ENCODE results near the gene TBC1D22A.
"Not testable (repeated sequence)": the region's sequence is repeated elsewhere in the genome, so short reads cannot be mapped to it uniquely, and the experiment has no call there.

The TBC1D22A gene

GRCh38 chr22:46774253-46774979, 12.0 kb downstream of the TBC1D22A start:
- DNase-seq (ENCODE audit: low read depth in 2 of 2): no peak

- DNase-seq (ENCODE audit: low read depth in 2 of 2): no peak
Measured at GRCh38 chr22:46774980-46775849, 12.8 kb downstream of the TBC1D22A start.

- DNase-seq (ENCODE audit: low read depth in 2 of 2): no peak
Measured at GRCh38 chr22:46775850-46776826, 13.7 kb downstream of the TBC1D22A start.

- DNase-seq (ENCODE audit: low read depth in 2 of 2): no peak
Measured at GRCh38 chr22:46776876-46777608, 14.6 kb downstream of the TBC1D22A start.

- DNase-seq (ENCODE audit: low read depth in 2 of 2): no peak
Measured at GRCh38 chr22:46777609-46777970, 15.1 kb downstream of the TBC1D22A start.

GRCh38 chr22:46779023-46779422, 16.6 kb downstream of the TBC1D22A start:
- DNase-seq (ENCODE audit: low read depth in 2 of 2): no peak

- DNase-seq (ENCODE audit: low read depth in 2 of 2): no peak
Measured at GRCh38 chr22:46779651-46780050, 17.2 kb downstream of the TBC1D22A start.

- DNase-seq (ENCODE audit: low read depth in 2 of 2): no peak
Measured at GRCh38 chr22:46780453-46780852, 18.0 kb downstream of the TBC1D22A start.

GRCh38 chr22:46781291-46781690, 18.8 kb downstream of the TBC1D22A start:
- DNase-seq (ENCODE audit: low read depth in 2 of 2): no peak

GRCh38 chr22:46782200-46782599, 19.8 kb downstream of the TBC1D22A start:
- not testable (repeated sequence) for DNase-seq (ENCODE audit: low read depth in 2 of 2)

GRCh38 chr22:46783721-46784120, 21.3 kb downstream of the TBC1D22A start:
- no peak for DNase-seq (ENCODE audit: low read depth in 2 of 2)

GRCh38 chr22:46788441-46789172, 26.2 kb downstream of the TBC1D22A start:
- no peak for DNase-seq (ENCODE audit: low read depth in 2 of 2)

- DNase-seq (ENCODE audit: low read depth in 2 of 2): no peak
Measured at GRCh38 chr22:46789992-46790391, 27.5 kb downstream of the TBC1D22A start.

- DNase-seq (ENCODE audit: low read depth in 2 of 2): peak; percentile 63 to 66
Measured at GRCh38 chr22:46791201-46791731, 28.8 kb downstream of the TBC1D22A start.

- DNase-seq (ENCODE audit: low read depth in 2 of 2): no peak
Measured at GRCh38 chr22:46792061-46792796, 29.8 kb downstream of the TBC1D22A start.

GRCh38 chr22:46792841-46793261, 30.4 kb downstream of the TBC1D22A start:
- DNase-seq (ENCODE audit: low read depth in 2 of 2): no peak

GRCh38 chr22:46793497-46793896, 31.0 kb downstream of the TBC1D22A start:
- DNase-seq (ENCODE audit: low read depth in 2 of 2): no peak

- DNase-seq (ENCODE audit: low read depth in 2 of 2): no peak
Measured at GRCh38 chr22:46794067-46794466, 31.6 kb downstream of the TBC1D22A start.

GRCh38 chr22:46794491-46794890, 32.0 kb downstream of the TBC1D22A start:
- no peak for DNase-seq (ENCODE audit: low read depth in 2 of 2)
